AG09309 (cell line): ENCODE measurements around the gene ASIC5.

ENCODE experiments used
- DNase-seq: peaks from one replicate; pipeline ENCODE4 v3.0.0-alpha.2; 2010; ENCODE audit warnings: low read depth
- H3K4me3 ChIP-seq: 2 replicates; pipeline ENCODE4 v1.5.1; 2011; ENCODE audit warnings: mild to moderate bottlenecking, low read depth, low read length, moderate library complexity; ENCODE audit not compliant: control insufficient read depth
- CTCF ChIP-seq: IDR thresholded peaks from 2 replicates; pipeline ENCODE4 v1.5.1; 2011; ENCODE audit warnings: mild to moderate bottlenecking, low read depth, low read length, inconsistent platforms; ENCODE audit not compliant: insufficient read depth, control insufficient read depth; ENCODE audit errors: missing control alignments

ASIC5 gene

GRCh38 chr4:155866177-155866576 is at the start of gene ASIC5:
Gene ASIC5 (minus strand): TSS chr4:155866277. CDS start chr4:155866226, 51 bp downstream.
- no peak for DNase-seq
- no peak for TF ChIP-seq CTCF

GRCh38 chr4:155914782-155915181 is 48.7 kb upstream of the ASIC5 start:
- H3K4me3 ChIP-seq: no peak overlapping the region
- DNase-seq: no peak
- no peak for TF ChIP-seq CTCF

More at GRCh38 chr4:155866177-155866576, at the start of gene ASIC5:
- no peak within 1 kb of the TSS for H3K4me3 ChIP-seq

GRCh38 chr4:155911905-155912304 is 45.8 kb upstream of the ASIC5 start:
- no peak for TF ChIP-seq CTCF
- no peak for DNase-seq
- H3K4me3 ChIP-seq: no peak overlapping the region

GRCh38 chr4:155909615-155910226 is 43.6 kb upstream of the ASIC5 start:
- no peak for DNase-seq
- H3K4me3 ChIP-seq: no peak overlapping the region
- TF ChIP-seq CTCF: no peak

GRCh38 chr4:155908187-155909139 is 42.4 kb upstream of the ASIC5 start:
- TF ChIP-seq CTCF: no peak
- H3K4me3 ChIP-seq: no peak overlapping the region
- no peak for DNase-seq

GRCh38 chr4:155907556-155907955 is 41.5 kb upstream of the ASIC5 start:
- no peak overlapping the region for H3K4me3 ChIP-seq
- DNase-seq: no peak
- no peak for TF ChIP-seq CTCF
